ENCODE results near the gene DDAH2. TPM values are rescaled to one million over a fixed set of nuclear protein-coding genes. Genes with fewer than 3 reads are reported as not detected.
A peak's percentile ranks its signal among the peaks of the same experiment; 100 is the strongest.

DDAH2 gene, protein sequence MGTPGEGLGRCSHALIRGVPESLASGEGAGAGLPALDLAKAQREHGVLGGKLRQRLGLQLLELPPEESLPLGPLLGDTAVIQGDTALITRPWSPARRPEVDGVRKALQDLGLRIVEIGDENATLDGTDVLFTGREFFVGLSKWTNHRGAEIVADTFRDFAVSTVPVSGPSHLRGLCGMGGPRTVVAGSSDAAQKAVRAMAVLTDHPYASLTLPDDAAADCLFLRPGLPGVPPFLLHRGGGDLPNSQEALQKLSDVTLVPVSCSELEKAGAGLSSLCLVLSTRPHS
- 71.2 TPM for total RNA-seq
- long read RNA-seq, transcript DDAH2-212 (6 exons, 1,688 nt) = minor isoform, 42 of 160 reads
- long read RNA-seq, transcript DDAH2-211 (7 exons, 1,330 nt) = minor isoform, 7 of 160 reads
- long read RNA-seq, transcript DDAH2-213 (7 exons, 1,688 nt) = major isoform, 95 of 160 reads
- long read RNA-seq, partial matches to known transcripts = 1 of 160 reads
- long read RNA-seq, other reads (novel, unspliced or antisense) = 12 of 160 reads

DNA sequence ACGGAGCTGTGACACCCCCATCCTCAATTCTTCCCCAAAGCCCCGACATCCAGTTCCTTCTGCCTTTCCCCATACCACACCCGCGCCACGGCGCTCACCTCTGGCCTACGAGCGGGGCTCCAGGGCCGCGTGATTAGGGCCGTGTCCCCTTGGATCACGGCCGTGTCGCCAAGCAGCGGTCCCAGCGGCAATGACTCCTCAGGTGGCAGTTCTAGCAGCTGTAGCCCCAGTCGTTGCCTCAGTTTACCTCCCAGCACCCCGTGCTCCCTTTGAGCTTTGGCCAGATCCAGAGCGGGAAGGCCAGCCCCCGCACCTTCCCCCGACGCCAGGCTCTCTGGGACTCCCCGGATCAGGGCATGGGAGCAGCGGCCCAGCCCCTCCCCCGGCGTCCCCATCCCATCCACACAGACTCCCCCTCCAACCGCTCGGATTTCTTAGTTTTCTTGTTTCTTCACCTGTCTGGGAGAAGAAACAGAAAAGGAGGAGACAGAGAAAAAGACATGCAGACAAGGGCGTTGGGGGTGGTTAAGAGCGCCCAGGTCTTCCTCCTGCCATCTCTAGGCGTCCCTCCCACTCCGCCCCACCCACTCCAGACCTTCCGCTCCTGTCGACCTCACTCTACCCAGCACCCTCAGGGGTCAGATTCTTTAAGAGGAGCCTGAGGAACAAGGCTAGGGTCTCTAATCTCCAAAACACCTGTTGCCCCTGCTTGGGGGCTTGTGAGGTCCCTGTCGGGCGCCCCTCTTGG, at the start of gene DDAH2:
Gene DDAH2 (minus strand): TSS at position 533 of the 748 bp plus-strand sequence. CDS start 138 bp downstream, at position 395.
- ATAC-seq = peak; percentile 27
- TF ChIP-seq, protein P1, sequence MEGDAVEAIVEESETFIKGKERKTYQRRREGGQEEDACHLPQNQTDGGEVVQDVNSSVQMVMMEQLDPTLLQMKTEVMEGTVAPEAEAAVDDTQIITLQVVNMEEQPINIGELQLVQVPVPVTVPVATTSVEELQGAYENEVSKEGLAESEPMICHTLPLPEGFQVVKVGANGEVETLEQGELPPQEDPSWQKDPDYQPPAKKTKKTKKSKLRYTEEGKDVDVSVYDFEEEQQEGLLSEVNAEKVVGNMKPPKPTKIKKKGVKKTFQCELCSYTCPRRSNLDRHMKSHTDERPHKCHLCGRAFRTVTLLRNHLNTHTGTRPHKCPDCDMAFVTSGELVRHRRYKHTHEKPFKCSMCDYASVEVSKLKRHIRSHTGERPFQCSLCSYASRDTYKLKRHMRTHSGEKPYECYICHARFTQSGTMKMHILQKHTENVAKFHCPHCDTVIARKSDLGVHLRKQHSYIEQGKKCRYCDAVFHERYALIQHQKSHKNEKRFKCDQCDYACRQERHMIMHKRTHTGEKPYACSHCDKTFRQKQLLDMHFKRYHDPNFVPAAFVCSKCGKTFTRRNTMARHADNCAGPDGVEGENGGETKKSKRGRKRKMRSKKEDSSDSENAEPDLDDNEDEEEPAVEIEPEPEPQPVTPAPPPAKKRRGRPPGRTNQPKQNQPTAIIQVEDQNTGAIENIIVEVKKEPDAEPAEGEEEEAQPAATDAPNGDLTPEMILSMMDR (IDR thresholded peaks at IDR 0.05) = peak; percentile 65
- H3K9me3 ChIP-seq = no peaks in the 10 kb centered on the region
- DNase-seq = no peak
- H3K4me3 ChIP-seq = peak within 1 kb of the TSS; percentile 88
- H3K4me1 ChIP-seq = peaks cover 52% of the 10 kb centered on the region
- H3K36me3 ChIP-seq = peaks cover 36% of the 10 kb centered on the region
- H3K27ac ChIP-seq = peak within 1 kb of the TSS; percentile 85
- intact Hi-C loops (cut with DNase I) = no loop called here
- H3K27me3 ChIP-seq = no peaks in the 10 kb centered on the region

DNA sequence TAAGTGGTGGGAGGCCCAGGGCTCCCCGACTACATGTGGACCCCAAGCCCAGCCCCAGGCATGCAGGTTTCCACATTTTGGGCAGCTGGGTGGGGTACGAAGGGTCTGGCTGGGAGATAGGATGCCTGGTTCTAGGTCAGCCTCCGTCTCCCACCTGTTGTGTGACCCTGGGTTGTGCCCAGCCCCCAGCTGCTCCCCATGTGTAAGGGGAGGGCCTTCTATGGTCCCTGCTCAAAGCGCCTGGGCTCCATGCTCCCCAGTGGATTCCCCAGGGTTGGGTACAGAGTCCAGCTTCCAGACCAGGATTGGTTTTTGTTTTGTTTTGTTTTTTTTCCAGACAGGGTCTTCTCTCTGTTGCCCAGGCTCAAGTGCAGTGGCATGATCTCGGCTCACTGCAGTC, 49.1 kb upstream of the DDAH2 start:
- H3K27ac ChIP-seq = no peak overlapping the region
- DNase-seq (no peak), ATAC-seq (no peak)
- intact Hi-C loops (cut with DNase I) = no loop called here
- TF ChIP-seq, protein P1 (IDR thresholded peaks at IDR 0.05) = no peak
- no peak overlapping the region for H3K4me3 ChIP-seq
- no peaks in the 10 kb centered on the region for H3K27me3 ChIP-seq
- no peaks in the 10 kb centered on the region for H3K9me3 ChIP-seq
- H3K4me1 ChIP-seq = peaks cover 11% of the 10 kb centered on the region
- peaks cover 47% of the 10 kb centered on the region for H3K36me3 ChIP-seq

DNA sequence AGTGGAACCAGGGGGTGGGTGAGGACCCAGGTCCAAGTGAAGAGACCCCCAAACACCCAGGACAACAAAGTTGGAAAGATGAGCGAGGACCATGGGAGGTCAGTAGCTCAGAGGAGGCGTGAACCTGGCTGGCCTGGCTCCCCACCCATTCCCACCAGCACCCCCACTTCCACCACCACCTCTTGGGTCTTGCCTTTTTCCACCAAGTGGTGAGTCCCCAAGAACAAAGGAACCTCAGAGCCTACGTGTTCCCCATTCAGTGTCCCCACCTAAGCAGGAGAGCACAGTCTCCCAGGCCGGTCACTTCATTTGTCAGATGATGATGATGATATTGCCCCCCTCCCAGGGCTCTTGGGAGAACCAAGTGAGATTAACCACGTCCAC, 48.6 kb upstream of the DDAH2 start:
- H3K4me3 ChIP-seq = no peak overlapping the region
- intact Hi-C loops (cut with DNase I) = no loop called here
- H3K27ac ChIP-seq = no peak overlapping the region
- DNase-seq (no peak), ATAC-seq (no peak)
- peaks cover 11% of the 10 kb centered on the region for H3K4me1 ChIP-seq
- peaks cover 42% of the 10 kb centered on the region for H3K36me3 ChIP-seq
- TF ChIP-seq, protein P1 (IDR thresholded peaks at IDR 0.05) = no peak
- no peaks in the 10 kb centered on the region for H3K27me3 ChIP-seq
- H3K9me3 ChIP-seq = no peaks in the 10 kb centered on the region

DNA sequence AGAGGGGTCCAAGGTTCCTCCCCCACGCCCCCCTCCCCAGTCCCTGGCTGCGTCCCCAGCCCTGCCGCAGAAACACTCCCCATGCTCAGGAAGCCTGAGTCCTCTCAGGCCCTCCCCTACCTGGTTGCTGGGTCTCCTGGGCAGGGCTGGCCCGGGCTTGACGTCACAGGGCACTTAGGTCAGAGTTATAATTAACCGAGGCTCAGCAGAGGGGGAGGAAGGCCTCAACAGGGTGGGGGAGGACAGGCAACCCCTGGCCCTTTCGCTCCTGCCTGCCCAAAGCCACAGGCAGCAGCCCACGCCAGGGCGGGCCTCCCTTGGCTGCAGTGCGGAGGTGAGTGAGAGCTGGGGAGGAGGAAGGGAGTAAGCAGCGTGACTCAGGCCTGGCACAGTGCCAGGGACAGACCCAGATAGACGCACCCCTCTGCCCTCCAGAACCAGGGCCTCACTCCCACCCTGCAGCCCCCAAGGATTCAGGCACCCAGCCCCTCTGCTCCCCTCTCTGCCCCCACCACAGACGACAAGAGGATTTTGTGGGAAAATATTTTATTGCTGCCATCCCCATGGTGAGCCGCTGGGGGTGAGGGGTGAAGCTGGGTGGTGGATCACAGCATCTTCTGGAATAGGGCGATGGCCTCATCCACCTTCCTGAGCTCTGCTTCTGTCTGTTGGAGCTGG, 48.0 kb upstream of the DDAH2 start, which contains the start of gene VWA7:
Gene VWA7 (minus strand): TSS at position 340 of the 678 bp plus-strand sequence. CDS start 549 bp downstream, outside the sequence.
- peak within 1 kb of the TSS; percentile 52 for H3K27ac ChIP-seq
- DNase-seq (peak; percentile 92), ATAC-seq (peak; percentile 89)
- H3K27me3 ChIP-seq = no peaks in the 10 kb centered on the region
- TF ChIP-seq, protein P1 (IDR thresholded peaks at IDR 0.05) = no peak
- peak within 1 kb of the TSS; percentile 3 for H3K4me3 ChIP-seq
- intact Hi-C loops (cut with DNase I) = no loop called here
- H3K36me3 ChIP-seq = peaks cover 37% of the 10 kb centered on the region
- peaks cover 11% of the 10 kb centered on the region for H3K4me1 ChIP-seq
- H3K9me3 ChIP-seq = no peaks in the 10 kb centered on the region

DNA sequence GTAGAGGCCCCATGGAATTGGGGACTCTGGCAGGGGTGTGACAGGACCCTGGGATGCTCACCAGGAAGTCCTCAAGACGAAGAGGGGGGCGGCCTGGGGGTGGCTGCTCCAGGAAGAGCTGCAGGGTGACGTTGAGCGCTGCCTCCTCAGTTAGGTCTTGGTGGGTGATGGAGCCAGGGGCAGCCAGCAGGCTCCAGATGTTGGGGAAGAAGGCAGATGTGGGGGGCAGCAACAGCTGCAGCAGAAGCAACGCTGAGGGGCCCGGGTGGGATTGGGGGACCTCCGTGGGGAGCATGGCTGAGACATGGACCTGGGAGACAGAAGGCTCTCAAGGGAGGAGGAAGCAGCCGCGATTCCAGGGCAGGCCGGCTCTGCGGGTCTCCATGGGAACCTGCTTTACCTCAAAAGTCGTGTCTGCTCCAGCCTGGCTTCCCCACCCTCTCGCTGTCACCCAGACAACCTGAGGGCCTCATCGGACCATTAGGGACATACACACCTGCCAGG, 47.4 kb upstream of the DDAH2 start:
- Histone ChIP-seq H3K36me3 (peaks cover 31% of the 10 kb centered on the region), H3K27ac (peak overlapping the region; percentile 52), H3K9me3 (no peaks in the 10 kb centered on the region), H3K27me3 (no peaks in the 10 kb centered on the region), H3K4me3 (peak overlapping the region; percentile 3), H3K4me1 (peaks cover 11% of the 10 kb centered on the region)
- intact Hi-C loops (cut with DNase I) = no loop called here
- DNase-seq (no peak), ATAC-seq (peak; percentile 1)
- TF ChIP-seq, protein P1 (IDR thresholded peaks at IDR 0.05) = no peak

Data from upper lobe of right lung (tissue), 1 donor.